ENCODE data around the gene SHF. TPM values are rescaled to one million over a fixed set of nuclear protein-coding genes. Genes with fewer than 3 reads are reported as not detected.

Gene SHF
- total RNA-seq, 6 donors from 2014 or later, result 1.4 to 8.0 (median 5.1) TPM

- ATAC-seq (ENCODE audit: low FRiP score in 2 of 2), result peak; percentile 88 to 93
- WGBS, 2 donors, result 1% methylated on average over 29 to 34 of the region's 34 CpGs
Observed at GRCh38 chr15:45200001-45200798, 12.4 kb upstream of the SHF start.

GRCh38 chr15:45199136-45199810, 11.5 kb upstream of the SHF start:
- Histone ChIP-seq H3K27ac (peak overlapping the region; percentile 93 to 98 (median 96)), H3K36me3 (no peaks in the 10 kb centered on the region), H3K27me3 (no peaks in the 10 kb centered on the region), H3K4me3 (peak overlapping the region; percentile 61 to 92 (median 71)), H3K4me1 (peaks cover 8 to 18% (median 13%) of the 10 kb centered on the region in 4 donors), H3K9me3 (no peaks in the 10 kb centered on the region)
- TF ChIP-seq, protein P1, sequence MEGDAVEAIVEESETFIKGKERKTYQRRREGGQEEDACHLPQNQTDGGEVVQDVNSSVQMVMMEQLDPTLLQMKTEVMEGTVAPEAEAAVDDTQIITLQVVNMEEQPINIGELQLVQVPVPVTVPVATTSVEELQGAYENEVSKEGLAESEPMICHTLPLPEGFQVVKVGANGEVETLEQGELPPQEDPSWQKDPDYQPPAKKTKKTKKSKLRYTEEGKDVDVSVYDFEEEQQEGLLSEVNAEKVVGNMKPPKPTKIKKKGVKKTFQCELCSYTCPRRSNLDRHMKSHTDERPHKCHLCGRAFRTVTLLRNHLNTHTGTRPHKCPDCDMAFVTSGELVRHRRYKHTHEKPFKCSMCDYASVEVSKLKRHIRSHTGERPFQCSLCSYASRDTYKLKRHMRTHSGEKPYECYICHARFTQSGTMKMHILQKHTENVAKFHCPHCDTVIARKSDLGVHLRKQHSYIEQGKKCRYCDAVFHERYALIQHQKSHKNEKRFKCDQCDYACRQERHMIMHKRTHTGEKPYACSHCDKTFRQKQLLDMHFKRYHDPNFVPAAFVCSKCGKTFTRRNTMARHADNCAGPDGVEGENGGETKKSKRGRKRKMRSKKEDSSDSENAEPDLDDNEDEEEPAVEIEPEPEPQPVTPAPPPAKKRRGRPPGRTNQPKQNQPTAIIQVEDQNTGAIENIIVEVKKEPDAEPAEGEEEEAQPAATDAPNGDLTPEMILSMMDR (IDR thresholded peaks at IDR 0.05), result no peak
- no peak for TF ChIP-seq POLR2AphosphoS5 (IDR thresholded peaks at IDR 0.05)
- no peak for TF ChIP-seq POLR2A (IDR thresholded peaks at IDR 0.05)
- TF ChIP-seq EP300 (IDR thresholded peaks at IDR 0.05), result no peak
- ATAC-seq (ENCODE audit: low FRiP score in 2 of 2), result no peak
- WGBS, 2 donors, result 2% methylated on average over 24 to 25 of the region's 25 CpGs
- peak in 1 of 2 donors; percentile 36 for DNase-seq

More at GRCh38 chr15:45200001-45200798, 12.4 kb upstream of the SHF start:
- H3K27ac ChIP-seq, result peak overlapping the region; percentile 93 to 98 (median 96)
- no peaks in the 10 kb centered on the region for H3K9me3 ChIP-seq
- no peaks in the 10 kb centered on the region for H3K36me3 ChIP-seq
- H3K4me3 ChIP-seq, result peak overlapping the region; percentile 6 to 92 (median 69)
- no peaks in the 10 kb centered on the region for H3K27me3 ChIP-seq
- DNase-seq, result peak in 1 of 2 donors; percentile 97
- H3K4me1 ChIP-seq, result peaks cover 8 to 18% (median 13%) of the 10 kb centered on the region in 4 donors
- TF ChIP-seq POLR2AphosphoS5 (IDR thresholded peaks at IDR 0.05) (peak; percentile 92 to 95), EP300 (IDR thresholded peaks at IDR 0.05) (peak in 1 of 4 donors; percentile 41), POLR2A (IDR thresholded peaks at IDR 0.05) (peak; percentile 49 to 92 (median 76))
- TF ChIP-seq, protein P1 (IDR thresholded peaks at IDR 0.05), result peak in 2 of 6 experiments; percentile 5 to 18

DNA sequence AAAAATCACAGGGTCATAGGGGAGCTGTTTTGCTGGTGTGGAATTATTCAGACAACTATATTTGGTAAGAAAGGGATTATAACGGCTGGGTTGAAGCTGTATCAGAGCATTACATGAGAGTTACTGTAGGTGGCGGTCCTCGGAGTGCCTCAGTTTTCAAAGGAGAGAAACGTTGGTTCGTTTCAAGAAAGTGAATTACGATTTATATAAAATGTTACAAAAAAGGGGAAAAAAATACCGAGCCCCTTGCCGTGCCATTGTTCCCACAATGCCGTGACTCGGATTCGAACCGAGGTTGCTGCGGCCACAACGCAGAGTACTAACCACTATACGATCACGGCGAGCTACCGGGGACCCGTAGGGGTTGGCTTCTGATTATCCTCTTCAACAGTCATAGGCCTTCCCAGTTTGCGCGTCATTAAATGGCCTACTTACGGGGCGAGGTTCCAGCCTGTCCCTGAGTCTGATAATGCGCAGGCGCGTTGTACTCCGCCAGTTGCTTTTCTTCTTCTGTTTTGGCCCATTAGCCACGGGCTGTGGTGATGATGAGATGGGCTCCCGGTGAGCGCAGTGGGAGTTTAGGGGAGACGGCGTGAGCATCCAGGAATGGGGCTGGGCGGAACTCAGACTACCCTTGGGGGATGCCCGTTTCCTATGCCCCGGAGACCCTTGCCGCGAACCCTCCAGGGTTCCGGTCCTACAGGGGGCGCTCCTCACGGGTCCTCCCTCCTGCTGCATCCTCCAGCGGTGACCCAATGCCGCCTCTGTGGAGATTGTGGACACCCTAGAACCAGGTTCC, 10.8 kb upstream of the SHF start:
- peak; percentile 93 to 96 for TF ChIP-seq POLR2AphosphoS5 (IDR thresholded peaks at IDR 0.05)
- peak in 3 of 4 donors; percentile 81 to 94 (median 87) for TF ChIP-seq POLR2A (IDR thresholded peaks at IDR 0.05)
- peak in 1 of 4 donors; percentile 20 for TF ChIP-seq EP300 (IDR thresholded peaks at IDR 0.05)
- TF ChIP-seq, protein P1 (IDR thresholded peaks at IDR 0.05), result peak; percentile 43 to 83 (median 77)
- ATAC-seq (ENCODE audit: low FRiP score in 2 of 2) (peak; percentile 88 to 94), DNase-seq (peak; percentile 86 to 95)
- H3K4me3 ChIP-seq, result peak overlapping the region; percentile 61 to 92 (median 71)
- H3K4me1 ChIP-seq, result peaks cover 8 to 18% (median 11%) of the 10 kb centered on the region in 4 donors
- H3K36me3 ChIP-seq, result no peaks in the 10 kb centered on the region
- WGBS, 2 donors, result 0 to 1% methylated on average over 34 to 37 of the region's 42 CpGs
- H3K27ac ChIP-seq, result peak overlapping the region; percentile 93 to 98 (median 96)
- H3K9me3 ChIP-seq, result no peaks in the 10 kb centered on the region
- H3K27me3 ChIP-seq, result no peaks in the 10 kb centered on the region

DNA sequence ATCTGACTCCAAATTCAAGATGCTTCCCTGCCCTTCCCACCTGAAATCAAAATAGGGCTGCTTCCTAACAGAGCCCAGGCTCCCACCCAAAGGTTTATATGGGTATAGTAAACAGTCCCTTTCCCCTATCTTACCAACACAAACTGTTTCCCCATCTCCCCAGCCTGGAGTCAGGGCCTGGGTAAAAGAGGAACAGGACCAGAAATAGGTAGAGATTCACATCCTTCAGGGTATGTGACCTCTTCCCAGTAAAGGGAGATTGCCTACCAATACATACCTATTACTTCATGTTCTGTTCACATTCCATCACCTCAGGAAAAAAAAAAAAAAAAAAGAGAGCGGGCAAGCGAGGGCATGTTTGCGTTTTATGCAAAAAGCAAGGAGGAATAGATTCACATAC, 9.7 kb upstream of the SHF start:
- no peak for TF ChIP-seq EP300 (IDR thresholded peaks at IDR 0.05)
- no peak for TF ChIP-seq POLR2A (IDR thresholded peaks at IDR 0.05)
- no peak for TF ChIP-seq POLR2AphosphoS5 (IDR thresholded peaks at IDR 0.05)
- TF ChIP-seq, protein P1 (IDR thresholded peaks at IDR 0.05), result no peak
- 86 to 89% methylated on average over 3 of the region's 3 CpGs for WGBS, 2 donors
- H3K27me3 ChIP-seq, result no peaks in the 10 kb centered on the region
- DNase-seq (no peak), ATAC-seq (ENCODE audit: low FRiP score in 2 of 2) (no peak)
- peaks cover 5 to 14% (median 7%) of the 10 kb centered on the region in 4 donors for H3K4me1 ChIP-seq
- no peaks in the 10 kb centered on the region for H3K9me3 ChIP-seq
- H3K36me3 ChIP-seq, result no peaks in the 10 kb centered on the region
- H3K4me3 ChIP-seq, result peak overlapping the region in 2 of 4 donors; percentile 77 to 92
- no peak overlapping the region for H3K27ac ChIP-seq
